GM21717 (cell line): Measurements from ENCODE around the gene HOXA3.

ENCODE experiments used
- ATAC-seq: cut with Tn5 transposase; IDR thresholded peaks from one replicate; pipeline ENCODE4 v1.9.1; 2021; ENCODE audit warnings: mild to moderate bottlenecking, moderate library complexity; ENCODE audit not compliant: unreplicated experiment

The HOXA3 gene

DNA sequence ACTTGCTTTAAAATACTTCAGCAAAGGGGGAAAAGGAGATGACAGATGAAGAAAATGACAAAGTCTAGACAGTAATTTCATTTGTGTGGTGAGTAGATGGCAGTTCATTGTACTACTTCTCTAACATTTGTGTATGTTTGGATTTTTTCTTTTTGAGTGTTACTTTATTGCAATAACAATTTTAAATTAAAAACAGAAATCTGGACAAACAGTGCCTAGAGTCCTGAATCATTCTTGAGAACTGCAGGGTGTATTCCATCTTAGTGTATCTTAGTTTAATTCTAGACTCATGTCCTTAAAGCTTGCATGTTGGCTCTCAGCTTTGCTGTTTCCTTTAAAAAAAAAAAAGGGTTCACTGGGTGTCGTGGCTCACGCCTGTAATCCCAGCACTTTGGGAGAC is 87.7 kb downstream of the HOXA3 start:
- ATAC-seq = no peak

DNA sequence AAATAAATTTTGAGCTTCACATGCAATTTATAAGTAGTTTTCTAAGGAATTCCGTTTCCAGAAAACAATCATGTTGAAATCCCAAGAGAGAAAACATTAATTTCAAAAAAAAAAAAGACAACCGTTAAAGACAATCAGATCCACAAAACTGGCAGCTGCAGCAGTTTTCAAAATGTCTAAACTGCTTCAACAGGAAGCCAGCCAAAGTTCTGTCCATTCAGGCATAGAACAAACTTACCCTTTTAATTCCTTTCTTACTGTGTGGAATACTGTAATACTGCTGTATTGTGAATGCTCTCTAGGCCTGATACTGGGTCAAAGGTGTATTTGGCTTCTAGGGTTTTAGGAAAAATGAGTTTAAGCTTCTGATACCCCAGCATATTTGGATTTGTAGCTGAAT is 88.2 kb downstream of the HOXA3 start:
- ATAC-seq = no peak

- no peak for ATAC-seq
Measured at GRCh38 chr7:27062946-27063345, 89.4 kb downstream of the HOXA3 start.
